K562 (cell line): ENCODE data around the gene DLK2. TPM values are rescaled to one million over a fixed set of nuclear protein-coding genes. Genes with fewer than 3 reads are reported as not detected.

ENCODE experiments used
- ATAC-seq: fragments of 200-7000 bp; cut with Tn5 transposase; 3 replicates; pipeline ENCODE4 v1.9.1; 2020; ENCODE audit warnings: moderate library complexity
- BruUV-seq: library from RNA; stranded (reverse); fragments of 400-500 nt; replicated peaks from 2 replicates; lab custom pipeline; 2021; lab: Mats Ljungman, UMichigan
- CTCF ChIA-PET: fragments of 300-600 bp; formaldehyde crosslinking; extraction: SDS; loops from one replicate; lab custom pipeline; 2021; ENCODE audit warnings: low intra/inter-chr PET ratio; lab: Yijun Ruan, JAX
- POLR2A ChIA-PET: fragments of 300-600, 350-650 bp; sonication (Branson Sonifier 250); formaldehyde crosslinking; extraction: SDS; loops from one replicate; lab custom pipeline; 2021; ENCODE audit warnings: antibody characterized with exemption, inconsistent platforms; lab: Yijun Ruan, JAX
- DNase-seq, 4 experiments: peaks; one replicate each; pipeline versions ENCODE4 v3.0.0 to v3.0.0-alpha.2; 2011 to 2018; ENCODE audit warnings: low spot score in 3 of 4, mixed read lengths in 3 of 4; ENCODE audit errors: extremely low read depth in 1 of 4
- FAIRE-seq: peaks from 2 replicates; lab custom pipeline; 2011; peaks lifted over from hg19 to GRCh38; lab: Jason Lieb, UNC
- H2AFZ ChIP-seq: 2 replicates; pipeline ENCODE4 v1.6.0; 2011; ENCODE audit warnings: low read depth, low read length, control low read depth, inconsistent platforms
- H3K27ac ChIP-seq: fragments of 200-600 bp; 3 replicates; pipeline ENCODE4 v1.8.0; 2011; ENCODE audit warnings: low read depth, mild to moderate bottlenecking, control low read depth, inconsistent platforms, low read length, moderate library complexity, mixed read lengths; ENCODE audit errors: extremely low read depth
- H3K27me3 ChIP-seq, 2 experiments: fragments of 300-600 bp in 1 of 2; 2 replicates in 1 of 2; 3 replicates in 1 of 2; pipeline versions ENCODE4 v1.6.0 to v1.8.0; 2011; ENCODE audit warnings: inconsistent platforms in 2 of 2, low read length in 2 of 2, mild to moderate bottlenecking in 1 of 2, mixed read lengths in 1 of 2, moderate library complexity in 1 of 2; ENCODE audit not compliant: control insufficient read depth in 2 of 2, insufficient read depth in 2 of 2
- H3K36me3 ChIP-seq: fragments of 300-600 bp; 3 replicates; pipeline ENCODE4 v1.8.0; 2011; ENCODE audit warnings: mild to moderate bottlenecking, low read length, inconsistent platforms; ENCODE audit not compliant: control insufficient read depth, insufficient read depth
- H3K4me1 ChIP-seq, 2 experiments: fragments of 200-600 bp in 1 of 2; replicated peaks in 1 of 2; 2 replicates in 1 of 2; 3 replicates in 1 of 2; pipeline versions ENCODE4 v1.5.1 to v1.8.0; 2011; ENCODE audit warnings: inconsistent platforms in 2 of 2, low read length in 2 of 2, mild to moderate bottlenecking in 1 of 2, mixed read lengths in 1 of 2, moderate library complexity in 1 of 2; ENCODE audit not compliant: control insufficient read depth in 2 of 2, insufficient read depth in 2 of 2
- H3K4me2 ChIP-seq: 2 replicates; pipeline ENCODE4 v1.6.1; 2011; ENCODE audit warnings: low read length, control low read depth, inconsistent platforms, mixed read lengths; ENCODE audit not compliant: insufficient read depth
- H3K4me3 ChIP-seq: fragments of 200-600 bp; sonication (generic), shearing (Covaris generic); 2 replicates; pipeline ENCODE4 v1.5.1; 2016; ENCODE audit warnings: control low read depth, inconsistent platforms
- H3K79me2 ChIP-seq: fragments of 200-600 bp; 3 replicates; pipeline ENCODE4 v1.8.0; 2011; ENCODE audit warnings: low read length, inconsistent platforms; ENCODE audit not compliant: control insufficient read depth, insufficient read depth
- H3K9ac ChIP-seq, 2 experiments: 2 replicates each; pipeline versions ENCODE4 v1.6.0 to v1.6.1; 2011; ENCODE audit warnings: low read depth in 2 of 2, low read length in 2 of 2, control low read depth in 1 of 2, inconsistent platforms in 1 of 2, mild to moderate bottlenecking in 1 of 2, mixed read lengths in 1 of 2; ENCODE audit not compliant: insufficient read depth in 1 of 2
- H3K9me1 ChIP-seq: one replicate; pipeline ENCODE4 v1.6.0; 2011; ENCODE audit warnings: inconsistent platforms, mild to moderate bottlenecking, low read length, moderate library complexity; ENCODE audit not compliant: control insufficient read depth, insufficient read depth
- H3K9me3 ChIP-seq: replicated peaks from 2 replicates; pipeline ENCODE4 v1.5.1; 2011; ENCODE audit warnings: low read depth, low read length, inconsistent platforms; ENCODE audit not compliant: control insufficient read depth, insufficient read depth
- H4K20me1 ChIP-seq: replicated peaks from 2 replicates; pipeline ENCODE4 v1.6.1; 2011; ENCODE audit warnings: low read length, inconsistent platforms, mixed read lengths; ENCODE audit not compliant: control insufficient read depth, insufficient read depth
- ARNT ChIP-seq, 2 experiments: fragments of 450-650 bp; IDR thresholded peaks; 2 replicates each; pipeline ENCODE4 v1.6.1; 2016; ENCODE audit warnings: mild to moderate bottlenecking in 1 of 2
- BRD4 ChIP-seq: fragments of 200-600 bp; sonication (generic); IDR thresholded peaks from 2 replicates; pipeline ENCODE4 v1.6.1; 2017; ENCODE audit warnings: inconsistent platforms
- CBFB ChIP-seq: sonication (generic); formaldehyde crosslinking; IDR thresholded peaks from 2 replicates; pipeline ENCODE4 v1.4.0; 2020; ENCODE audit warnings: mild to moderate bottlenecking, missing genetic modification reagents
- CCNT2 ChIP-seq: IDR thresholded peaks from 2 replicates; pipeline ENCODE4 v1.6.1; 2011; ENCODE audit warnings: borderline replicate concordance, low read depth, mild to moderate bottlenecking, moderate library complexity, mixed read lengths, low read length; ENCODE audit not compliant: insufficient read length; ENCODE audit errors: extremely low read depth
- CHD1 ChIP-seq: fragments of 200-600 bp; sonication (generic); IDR thresholded peaks from one replicate; pipeline ENCODE4 v1.6.1; 2012; ENCODE audit warnings: mild to moderate bottlenecking, moderate library complexity, low read length, inconsistent platforms
- HMGN3 ChIP-seq: IDR thresholded peaks from 2 replicates; pipeline ENCODE4 v1.6.1; 2011; ENCODE audit warnings: borderline replicate concordance, low read depth, mild to moderate bottlenecking, mixed read lengths, low read length; ENCODE audit not compliant: insufficient read length; ENCODE audit errors: extremely low read depth
- MAFG ChIP-seq: fragments of 450-650 bp; conservative IDR thresholded peaks from 2 replicates; pipeline ENCODE4 v1.6.1; 2016; ENCODE audit warnings: missing genetic modification characterization, missing compliant biosample characterization
- PYGO2 ChIP-seq: fragments of 450-650 bp; IDR thresholded peaks from 2 replicates; pipeline ENCODE4 v1.6.1; 2016; ENCODE audit warnings: mild to moderate bottlenecking, missing genetic modification characterization, moderate library complexity, missing compliant biosample characterization
- SP2 ChIP-seq: IDR thresholded peaks from 2 replicates; pipeline ENCODE4 v1.6.1; 2011; ENCODE audit warnings: mild to moderate bottlenecking, low read depth, low read length, moderate library complexity; ENCODE audit not compliant: poor library complexity, severe bottlenecking; ENCODE audit errors: extremely low read depth
- TAF1 ChIP-seq: IDR thresholded peaks from 2 replicates; pipeline ENCODE4 v1.6.1; 2011; ENCODE audit warnings: mild to moderate bottlenecking, low read length, moderate library complexity; ENCODE audit not compliant: insufficient read depth, control insufficient read depth, severe bottlenecking; ENCODE audit errors: extremely low read depth
- TBP ChIP-seq: optimal IDR thresholded peaks from 2 replicates; pipeline ENCODE3; 2011; ENCODE audit warnings: low read depth, low read length, improper control_type of control experiment
- TEAD1 ChIP-seq, 2 experiments: fragments of 450-650 bp in 1 of 2; sonication (generic) in 1 of 2; formaldehyde crosslinking; IDR thresholded peaks; 2 replicates each; pipeline versions ENCODE4 v1.4.0 to v1.8.0; 2020 to 2022; ENCODE audit warnings: mild to moderate bottlenecking in 2 of 2, missing genetic modification reagents in 1 of 2
- XRCC5 ChIP-seq: fragments of 200-400 bp; formaldehyde crosslinking; IDR thresholded peaks from 2 replicates; pipeline ENCODE4 v1.6.1; 2017; ENCODE audit warnings: low read depth, mild to moderate bottlenecking, low read length
- ZZZ3 ChIP-seq: fragments of 450-650 bp; IDR thresholded peaks from 2 replicates; pipeline ENCODE4 v1.6.1; 2016; ENCODE audit warnings: antibody characterized with exemption, mild to moderate bottlenecking, moderate library complexity
- WGBS: fragments of 100-300 bp; shearing (Covaris generic); methylation state at CpG from one replicate; pipeline ENCODE4 v1.1.6; 2016; ENCODE audit warnings: low coverage, mixed read lengths; ENCODE audit not compliant: insufficient coverage; ENCODE audit errors: missing lambda C conversion rate; 5-methylcytosine and 5-hydroxymethylcytosine counted together
- in situ Hi-C: fragments of 300-500 bp; cut with MboI; formaldehyde crosslinking; loops from 4 replicates; pipeline ENCODE4 v1.15.0; 2018; ENCODE audit warnings: inconsistent platforms, mixed read lengths
- intact Hi-C: fragments of 100-400 bp; cut with micrococcal nuclease; formaldehyde crosslinking; loops from 2 replicates; pipeline ENCODE4 v1.14.2; 2022
- polyA plus RNA-seq, 8 experiments: library from polyadenylated mRNA; depleted of rRNA in 4 of 8; stranded (reverse) in 5 of 8; unstranded in 3 of 8; fragments of >200 nt; fragmentation: Nextera tagmentation in 2 of 8; fragmentation: Illumina TruSeq in 1 of 8; extraction: Ambion mirVana in 2 of 8; extraction: Trizol in 1 of 8; gene quantifications; 2 replicates each; pipeline versions ENCODE4 v1.2.1 to v1.2.3, GENCODE V29; 2011 to 2014; ENCODE audit warnings: inconsistent platforms in 1 of 8, missing spikeins in 1 of 8
- total RNA-seq, 7 experiments: library from RNA; depleted of rRNA in 6 of 7; stranded (reverse); fragments of >200 nt in 6 of 7; fragmentation: Illumina TruSeq in 2 of 7; extraction: Trizol in 2 of 7; gene quantifications; 2 replicates each; pipeline versions ENCODE4 v1.2.1 to v1.2.3, GENCODE V29; 2011 to 2021; ENCODE audit warnings: low replicate concordance in 1 of 7
- TF ChIP-seq, protein P1 (sequence below): fragments of 450-650 bp; IDR thresholded peaks from 2 replicates; pipeline ENCODE4 v1.7.0; 2016; ENCODE audit warnings: borderline replicate concordance
- TF ChIP-seq, protein P2 (sequence below): fragments of 450-650 bp; IDR thresholded peaks from 2 replicates; pipeline ENCODE4 v1.6.1; 2016; ENCODE audit warnings: missing biosample characterization, missing genetic modification characterization

The DLK2 gene
- total and polyA plus RNA-seq, 9 of the 15 experiments (the other 6 are each of a cell fraction or from before 2014, with no cell fraction given): 0.11 to 0.53 (median 0.29) TPM; not detected in 3

DNA sequence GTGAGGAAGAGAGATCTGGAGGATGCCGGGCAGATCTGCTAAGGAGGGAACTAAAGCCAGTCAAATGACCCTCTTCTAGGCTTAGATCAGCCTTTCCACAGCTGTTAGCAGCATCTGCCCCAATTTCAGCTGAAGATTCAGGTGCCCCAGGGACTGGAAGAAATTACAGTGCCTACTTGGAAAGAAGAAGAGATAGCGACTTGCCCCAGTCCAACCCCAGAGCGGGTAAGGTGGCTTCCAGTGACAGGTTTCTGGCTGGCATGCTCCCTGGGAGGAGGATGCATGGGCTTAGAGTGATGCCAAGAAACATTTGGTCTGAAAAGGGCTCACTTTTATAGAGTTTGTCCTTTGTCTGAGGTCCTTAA is 22.6 kb upstream of the DLK2 start (continued):
- TF ChIP-seq TEAD1 (CRISPR knock-in tag; IDR thresholded peaks at IDR 0.05): no peak
- TF ChIP-seq PYGO2 (tag): no peak
- peak; percentile 71 for TF ChIP-seq CHD1
- peak; percentile 23; the same call in 1 of the 2 replicates for TF ChIP-seq XRCC5

DNA sequence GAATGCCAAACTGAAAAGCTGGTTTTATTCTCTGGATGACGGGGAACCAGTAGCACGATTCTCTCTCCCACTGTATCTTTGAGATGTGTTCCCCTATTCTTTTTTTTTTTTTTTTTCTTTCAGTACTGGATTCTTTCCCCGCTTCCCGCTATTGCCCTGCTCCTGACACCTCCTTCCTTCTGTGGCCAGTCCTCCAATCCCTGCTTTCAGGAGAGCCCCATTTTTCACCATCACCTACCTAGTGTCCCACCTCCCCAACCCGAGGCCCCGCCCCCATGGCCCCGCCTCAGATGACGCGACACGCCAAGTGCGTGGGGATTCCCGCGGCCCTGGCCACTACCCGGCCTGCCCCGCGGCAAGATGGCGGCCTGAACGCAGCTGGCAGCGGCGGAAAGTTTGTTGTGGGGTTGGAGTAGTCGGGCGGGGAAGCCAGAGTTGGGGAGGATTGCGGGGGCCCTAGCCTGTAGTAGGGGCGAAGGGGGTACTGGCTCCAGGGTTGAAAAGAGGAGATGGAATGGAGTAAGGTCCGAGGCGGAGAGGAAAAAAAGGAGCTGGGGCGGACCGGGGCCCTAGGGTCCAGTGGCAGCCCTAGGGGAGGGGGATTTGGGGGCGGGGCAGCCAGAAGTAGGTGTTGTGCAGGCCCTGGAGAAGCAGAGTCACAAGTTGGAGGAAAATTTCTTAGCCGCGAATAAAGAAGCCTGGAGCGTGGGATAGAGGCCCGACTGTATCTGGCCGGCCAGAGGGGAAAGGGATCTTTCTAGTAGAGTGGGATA is 22.1 kb upstream of the DLK2 start, which contains the start of gene TJAP1:
Gene TJAP1, plus strand, starts transcription at position 336 of the 773 bp plus-strand sequence. CDS start 21,432 bp downstream, outside the sequence.
- DNase-seq (peak; percentile 95 to 98 (median 96)), FAIRE-seq (peak; percentile 88), ATAC-seq (peak; percentile 99)
- 0 out of 3 replicates have a peak, but pooled peaks cover 4% of the 10 kb centered on the region for H3K36me3 ChIP-seq
- WGBS: 1% methylated on average over 26 of the region's 34 CpGs
- POLR2A ChIA-PET: interaction anchor here (0.6 to 4.9 kb wide), 11 partner anchors 10 to 580 kb away, joined by 3 to 24 read pairs (median 4); partner anchors contain the start of gene LRRC73
- H3K27me3 ChIP-seq: no peaks in the 10 kb centered on the region
- H3K9me1 ChIP-seq: no peaks in the 10 kb centered on the region
- H2AFZ ChIP-seq: peak within 1 kb of the TSS; percentile 94
- peaks cover 0 to 19% of the 10 kb centered on the region in 2 experiments; a peak in 4 of 5 replicates for H3K4me1 ChIP-seq
- BruUV-seq: no TSS peak
- peak within 1 kb of the TSS; percentile 80 for H3K4me3 ChIP-seq
- H3K79me2 ChIP-seq: peaks cover 22% of the 10 kb centered on the region
- peak within 1 kb of the TSS; percentile 93 for H3K4me2 ChIP-seq
- CTCF ChIA-PET: no interaction called here
- 0 out of 2 replicates have a peak, but pooled peaks cover 3% of the 10 kb centered on the region for H4K20me1 ChIP-seq
- H3K9me3 ChIP-seq: no peaks in the 10 kb centered on the region
- H3K9ac ChIP-seq: peak within 1 kb of the TSS; percentile 83 to 92
- H3K27ac ChIP-seq: peak within 1 kb of the TSS; percentile 71
- intact Hi-C loops (no loop called here), in situ Hi-C loops (no loop called here)
- no peak for TF ChIP-seq ZZZ3
- TF ChIP-seq MAFG (tag): no peak
- TF ChIP-seq TAF1: peak; percentile 100
- peak; percentile 94 for TF ChIP-seq TBP
- no peak for TF ChIP-seq ARNT (IDR thresholded peaks at IDR 0.05)
- no peak for TF ChIP-seq CBFB (CRISPR knock-in tag)
- TF ChIP-seq, protein P1, sequence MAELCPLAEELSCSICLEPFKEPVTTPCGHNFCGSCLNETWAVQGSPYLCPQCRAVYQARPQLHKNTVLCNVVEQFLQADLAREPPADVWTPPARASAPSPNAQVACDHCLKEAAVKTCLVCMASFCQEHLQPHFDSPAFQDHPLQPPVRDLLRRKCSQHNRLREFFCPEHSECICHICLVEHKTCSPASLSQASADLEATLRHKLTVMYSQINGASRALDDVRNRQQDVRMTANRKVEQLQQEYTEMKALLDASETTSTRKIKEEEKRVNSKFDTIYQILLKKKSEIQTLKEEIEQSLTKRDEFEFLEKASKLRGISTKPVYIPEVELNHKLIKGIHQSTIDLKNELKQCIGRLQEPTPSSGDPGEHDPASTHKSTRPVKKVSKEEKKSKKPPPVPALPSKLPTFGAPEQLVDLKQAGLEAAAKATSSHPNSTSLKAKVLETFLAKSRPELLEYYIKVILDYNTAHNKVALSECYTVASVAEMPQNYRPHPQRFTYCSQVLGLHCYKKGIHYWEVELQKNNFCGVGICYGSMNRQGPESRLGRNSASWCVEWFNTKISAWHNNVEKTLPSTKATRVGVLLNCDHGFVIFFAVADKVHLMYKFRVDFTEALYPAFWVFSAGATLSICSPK: no peak
- TF ChIP-seq CCNT2: peak; percentile 68
- peak; percentile 79; the same call in 1 of the 2 replicates for TF ChIP-seq BRD4
- TF ChIP-seq HMGN3: peak; percentile 81
- TF ChIP-seq SP2: no peak
- TF ChIP-seq, protein P2, sequence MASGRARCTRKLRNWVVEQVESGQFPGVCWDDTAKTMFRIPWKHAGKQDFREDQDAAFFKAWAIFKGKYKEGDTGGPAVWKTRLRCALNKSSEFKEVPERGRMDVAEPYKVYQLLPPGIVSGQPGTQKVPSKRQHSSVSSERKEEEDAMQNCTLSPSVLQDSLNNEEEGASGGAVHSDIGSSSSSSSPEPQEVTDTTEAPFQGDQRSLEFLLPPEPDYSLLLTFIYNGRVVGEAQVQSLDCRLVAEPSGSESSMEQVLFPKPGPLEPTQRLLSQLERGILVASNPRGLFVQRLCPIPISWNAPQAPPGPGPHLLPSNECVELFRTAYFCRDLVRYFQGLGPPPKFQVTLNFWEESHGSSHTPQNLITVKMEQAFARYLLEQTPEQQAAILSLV (tag): no peak
